ENCODE data around the gene CNOT4.
"Not testable (repeated sequence)": the region's sequence is repeated elsewhere in the genome, so short reads cannot be mapped to it uniquely, and the experiment has no call there.

The CNOT4 gene

GRCh38 chr7:135322571-135323340 is 187.1 kb downstream of the CNOT4 start:
- DNase-seq (ENCODE audit: low read depth) = no peak

GRCh38 chr7:135321556-135321955 is 188.3 kb downstream of the CNOT4 start:
- no peak for DNase-seq (ENCODE audit: low read depth)

- not testable (repeated sequence) for DNase-seq (ENCODE audit: low read depth)
These were observed 188.9 kb downstream of the CNOT4 start for GRCh38 chr7:135320953-135321352.

GRCh38 chr7:135320268-135320667 is 189.6 kb downstream of the CNOT4 start:
- no peak for DNase-seq (ENCODE audit: low read depth)

GRCh38 chr7:135317676-135318325 is 192.1 kb downstream of the CNOT4 start:
- no peak for DNase-seq (ENCODE audit: low read depth)

GRCh38 chr7:135316648-135317313 is 193.1 kb downstream of the CNOT4 start:
- DNase-seq (ENCODE audit: low read depth) = no peak

GRCh38 chr7:135313971-135314370 is 195.9 kb downstream of the CNOT4 start:
- DNase-seq (ENCODE audit: low read depth) = no peak
